K562 (cell line): ENCODE results near the gene GNG7. TPM values are rescaled to one million over a fixed set of nuclear protein-coding genes. Genes with fewer than 3 reads are reported as not detected.
A peak's percentile ranks its signal among the peaks of the same experiment; 100 is the strongest.

Experiments
- ATF1 ChIP-seq, 2 experiments: fragments of 450-650 bp in 1 of 2; IDR thresholded peaks; 2 replicates each; pipeline ENCODE4 v1.6.1; 2016; ENCODE audit warnings: missing compliant biosample characterization in 1 of 2, missing genetic modification characterization in 1 of 2
- BCOR ChIP-seq: fragments of 450-650 bp; IDR thresholded peaks from 2 replicates; pipeline ENCODE4 v1.6.1; 2016
- C11orf30 ChIP-seq: fragments of 450-650 bp; IDR thresholded peaks from 2 replicates; pipeline ENCODE4 v1.6.1; 2016; ENCODE audit warnings: low read depth, mild to moderate bottlenecking
- CREB1 ChIP-seq, 2 experiments: sonication (generic) in 1 of 2; formaldehyde crosslinking in 1 of 2; IDR thresholded peaks; 2 replicates each; pipeline versions ENCODE4 v1.6.1 to v1.8.0; 2012 to 2022; ENCODE audit warnings: inconsistent platforms in 1 of 2, mild to moderate bottlenecking in 1 of 2, missing genetic modification reagents in 1 of 2, moderate library complexity in 1 of 2
- CXXC5 ChIP-seq: fragments of 250-450 bp; sonication (Bioruptor Pico); IDR thresholded peaks from 2 replicates; pipeline ENCODE4 v1.8.0; 2022; ENCODE audit warnings: inconsistent platforms, mild to moderate bottlenecking, moderate library complexity
- ELF1 ChIP-seq: fragments of 200-800 bp; sonication (Bioruptor generic); IDR thresholded peaks from 2 replicates; pipeline ENCODE4 v1.6.1; 2016; ENCODE audit warnings: missing genetic modification characterization, missing compliant biosample characterization
- ETV1 ChIP-seq: fragments of 450-650 bp; conservative IDR thresholded peaks from 2 replicates; pipeline ENCODE4 v1.6.1; 2016; ENCODE audit warnings: missing genetic modification characterization, control low read depth, low read depth, missing compliant biosample characterization
- ETV5 ChIP-seq: sonication (generic); formaldehyde crosslinking; IDR thresholded peaks from 2 replicates; pipeline ENCODE4 v1.4.0; 2020; ENCODE audit warnings: low read depth, mild to moderate bottlenecking, missing genetic modification reagents
- MYC ChIP-seq, 2 experiments: fragments of 250-450 bp in 1 of 2; sonication (Bioruptor Pico) in 1 of 2; IDR thresholded peaks; 2 replicates each; pipeline versions ENCODE4 v1.5.1 to v1.6.1; 2012 to 2021; ENCODE audit warnings: low read depth in 2 of 2, borderline replicate concordance in 1 of 2, improper control_type of control experiment in 1 of 2, low read length in 1 of 2, mild to moderate bottlenecking in 1 of 2, moderate library complexity in 1 of 2
- NFE2 ChIP-seq: IDR thresholded peaks from 2 replicates; pipeline ENCODE4 v1.6.1; 2014; ENCODE audit warnings: antibody characterized with exemption, low read depth
- POLR2G ChIP-seq: fragments of 200-400 bp; formaldehyde crosslinking; IDR thresholded peaks from 2 replicates; pipeline ENCODE4 v1.6.1; 2017; ENCODE audit warnings: low read depth, mild to moderate bottlenecking, antibody characterized with exemption, low read length, moderate library complexity
- SMARCA4 ChIP-seq: fragments of 450-650 bp; IDR thresholded peaks from 2 replicates; pipeline ENCODE4 v1.6.1; 2016
- SOX6 ChIP-seq: fragments of 450-650 bp; IDR thresholded peaks from 2 replicates; pipeline ENCODE4 v1.6.1; 2014; ENCODE audit warnings: mild to moderate bottlenecking
- TCF3 ChIP-seq: sonication (generic); formaldehyde crosslinking; IDR thresholded peaks from 2 replicates; pipeline ENCODE4 v1.4.0; 2020; ENCODE audit warnings: mild to moderate bottlenecking, missing genetic modification reagents
- ZNF408 ChIP-seq: fragments of 250-450 bp; sonication (Bioruptor Pico); IDR thresholded peaks from 2 replicates; pipeline ENCODE4 v1.4.0; 2020; ENCODE audit warnings: low read depth, mild to moderate bottlenecking, moderate library complexity
- ZZZ3 ChIP-seq: fragments of 450-650 bp; IDR thresholded peaks from 2 replicates; pipeline ENCODE4 v1.6.1; 2016; ENCODE audit warnings: antibody characterized with exemption, mild to moderate bottlenecking, moderate library complexity
- polyA plus RNA-seq, 8 experiments: library from polyadenylated mRNA; depleted of rRNA in 4 of 8; stranded (reverse) in 5 of 8; unstranded in 3 of 8; fragments of >200 nt; fragmentation: Nextera tagmentation in 2 of 8; fragmentation: Illumina TruSeq in 1 of 8; extraction: Ambion mirVana in 2 of 8; extraction: Trizol in 1 of 8; gene quantifications; 2 replicates each; pipeline versions ENCODE4 v1.2.1 to v1.2.3, GENCODE V29; 2011 to 2014; ENCODE audit warnings: inconsistent platforms in 1 of 8, missing spikeins in 1 of 8
- total RNA-seq, 7 experiments: library from RNA; depleted of rRNA in 6 of 7; stranded (reverse); fragments of >200 nt in 6 of 7; fragmentation: Illumina TruSeq in 2 of 7; extraction: Trizol in 2 of 7; gene quantifications; 2 replicates each; pipeline versions ENCODE4 v1.2.1 to v1.2.3, GENCODE V29; 2011 to 2021; ENCODE audit warnings: low replicate concordance in 1 of 7
- TF ChIP-seq, protein P1 (sequence below), 2 experiments: fragments of 450-650 bp; IDR thresholded peaks; 2 replicates each; pipeline ENCODE4 v1.6.1; 2018; ENCODE audit warnings: mild to moderate bottlenecking in 2 of 2, low read depth in 1 of 2; ENCODE audit not compliant: partially characterized antibody in 2 of 2
- TF ChIP-seq, protein P2 (sequence below): fragments of 250-450 bp; sonication (Bioruptor Pico); IDR thresholded peaks from 2 replicates; pipeline ENCODE4 v1.4.0; 2020; ENCODE audit warnings: borderline replicate concordance
- TF ChIP-seq, protein P3 (sequence below): fragments of 200-800 bp; sonication (Bioruptor generic); IDR thresholded peaks from 2 replicates; pipeline ENCODE4 v1.6.1; 2017; ENCODE audit warnings: missing genetic modification characterization, missing compliant biosample characterization

Gene GNG7
- total and polyA plus RNA-seq, 9 of the 15 experiments (the other 6 are each of a cell fraction or from before 2014, with no cell fraction given): 0.01 to 0.20 (median 0.06) TPM; not detected in 1

DNA sequence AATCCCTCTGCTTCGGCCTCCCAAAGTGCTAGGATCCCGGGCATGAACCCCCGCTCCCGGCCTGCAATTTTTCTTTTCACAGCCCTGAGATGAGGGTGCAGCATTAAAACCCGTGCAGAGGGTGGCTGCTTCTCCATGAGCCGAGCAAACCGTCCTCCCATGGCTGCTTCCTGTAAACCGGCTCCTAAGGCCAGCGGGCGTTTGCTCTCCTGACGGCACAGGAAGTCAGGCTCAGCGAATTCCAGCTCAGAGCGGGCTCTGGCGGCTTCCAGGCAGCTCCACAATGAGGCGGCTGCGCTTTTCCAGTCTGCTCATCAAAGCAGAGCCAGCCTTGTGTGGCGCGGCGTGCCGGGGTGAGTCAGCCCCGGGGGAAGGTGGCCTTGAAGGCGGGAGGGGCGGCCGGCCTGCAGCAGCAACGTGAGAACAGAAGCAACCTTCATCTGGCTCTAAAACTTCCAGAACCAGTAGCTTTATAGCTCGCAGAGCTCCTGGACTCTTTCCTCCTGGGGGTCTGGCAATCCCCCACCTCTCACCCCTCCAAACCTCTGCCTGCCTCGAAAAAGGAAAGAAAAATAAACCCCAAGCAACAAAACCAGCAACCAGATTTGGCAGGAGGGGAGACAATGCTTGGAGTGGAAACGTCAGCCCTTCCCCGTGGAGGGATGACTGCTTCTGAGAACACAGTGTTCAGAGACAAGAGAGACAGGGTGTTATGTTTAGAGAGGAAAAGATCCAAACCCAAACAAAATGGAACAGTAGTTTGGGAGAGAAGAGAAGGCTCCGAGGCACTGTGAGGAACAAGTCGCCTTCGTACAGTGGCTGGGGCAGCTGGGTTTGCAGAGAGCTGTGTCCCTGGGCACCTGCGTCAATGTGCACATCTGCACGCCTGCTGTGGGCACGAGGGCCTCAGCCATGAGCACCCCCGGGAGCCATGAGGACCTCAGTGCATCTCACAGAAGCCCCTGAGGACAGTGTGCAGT lies 158.7 kb downstream of the GNG7 start (continued):
- TF ChIP-seq, protein P1, sequence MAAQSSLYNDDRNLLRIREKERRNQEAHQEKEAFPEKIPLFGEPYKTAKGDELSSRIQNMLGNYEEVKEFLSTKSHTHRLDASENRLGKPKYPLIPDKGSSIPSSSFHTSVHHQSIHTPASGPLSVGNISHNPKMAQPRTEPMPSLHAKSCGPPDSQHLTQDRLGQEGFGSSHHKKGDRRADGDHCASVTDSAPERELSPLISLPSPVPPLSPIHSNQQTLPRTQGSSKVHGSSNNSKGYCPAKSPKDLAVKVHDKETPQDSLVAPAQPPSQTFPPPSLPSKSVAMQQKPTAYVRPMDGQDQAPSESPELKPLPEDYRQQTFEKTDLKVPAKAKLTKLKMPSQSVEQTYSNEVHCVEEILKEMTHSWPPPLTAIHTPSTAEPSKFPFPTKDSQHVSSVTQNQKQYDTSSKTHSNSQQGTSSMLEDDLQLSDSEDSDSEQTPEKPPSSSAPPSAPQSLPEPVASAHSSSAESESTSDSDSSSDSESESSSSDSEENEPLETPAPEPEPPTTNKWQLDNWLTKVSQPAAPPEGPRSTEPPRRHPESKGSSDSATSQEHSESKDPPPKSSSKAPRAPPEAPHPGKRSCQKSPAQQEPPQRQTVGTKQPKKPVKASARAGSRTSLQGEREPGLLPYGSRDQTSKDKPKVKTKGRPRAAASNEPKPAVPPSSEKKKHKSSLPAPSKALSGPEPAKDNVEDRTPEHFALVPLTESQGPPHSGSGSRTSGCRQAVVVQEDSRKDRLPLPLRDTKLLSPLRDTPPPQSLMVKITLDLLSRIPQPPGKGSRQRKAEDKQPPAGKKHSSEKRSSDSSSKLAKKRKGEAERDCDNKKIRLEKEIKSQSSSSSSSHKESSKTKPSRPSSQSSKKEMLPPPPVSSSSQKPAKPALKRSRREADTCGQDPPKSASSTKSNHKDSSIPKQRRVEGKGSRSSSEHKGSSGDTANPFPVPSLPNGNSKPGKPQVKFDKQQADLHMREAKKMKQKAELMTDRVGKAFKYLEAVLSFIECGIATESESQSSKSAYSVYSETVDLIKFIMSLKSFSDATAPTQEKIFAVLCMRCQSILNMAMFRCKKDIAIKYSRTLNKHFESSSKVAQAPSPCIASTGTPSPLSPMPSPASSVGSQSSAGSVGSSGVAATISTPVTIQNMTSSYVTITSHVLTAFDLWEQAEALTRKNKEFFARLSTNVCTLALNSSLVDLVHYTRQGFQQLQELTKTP (IDR thresholded peaks at IDR 0.05; ENCODE audit: low read depth in 1 of 2, partially characterized antibody in 2 of 2): peak in 1 of 2 experiments; percentile 66
- TF ChIP-seq ZNF408 (CRISPR knock-in tag) (no peak), ETV5 (CRISPR knock-in tag) (peak; percentile 77), BCOR (peak; percentile 60; the same call in 1 of the 2 replicates), SMARCA4 (peak; percentile 65; the same call in 1 of the 2 replicates), NFE2 (peak; percentile 51; the same call in 1 of the 2 replicates), CXXC5 (CRISPR knock-in tag) (peak; percentile 53; the same call in 1 of the 2 replicates), C11orf30 (peak; percentile 61; the same call in 1 of the 2 replicates), TCF3 (CRISPR knock-in tag) (peak; percentile 54), ETV1 (peak; percentile 61; the same call in 1 of the 2 replicates), ELF1 (tag) (peak; percentile 60; the same call in 1 of the 2 replicates), ATF1 (CRISPR knock-in tag; IDR thresholded peaks at IDR 0.05) (no peak), ATF1 (tag; IDR thresholded peaks at IDR 0.05) (peak; percentile 25; the same call in 1 of the 2 replicates), CREB1 (IDR thresholded peaks at IDR 0.05) (no peak), CREB1 (CRISPR knock-in tag; IDR thresholded peaks at IDR 0.05) (peak; percentile 49; the same call in 1 of the 2 replicates), MYC (IDR thresholded peaks at IDR 0.05; ENCODE audit: low read depth, low read length) (peak; percentile 76), MYC (CRISPR knock-in tag; IDR thresholded peaks at IDR 0.05; ENCODE audit: borderline replicate concordance, low read depth) (no peak), SOX6 (peak; percentile 59; the same call in 1 of the 2 replicates), POLR2G (peak; percentile 55), ZZZ3 (no peak)
- TF ChIP-seq, protein P2, sequence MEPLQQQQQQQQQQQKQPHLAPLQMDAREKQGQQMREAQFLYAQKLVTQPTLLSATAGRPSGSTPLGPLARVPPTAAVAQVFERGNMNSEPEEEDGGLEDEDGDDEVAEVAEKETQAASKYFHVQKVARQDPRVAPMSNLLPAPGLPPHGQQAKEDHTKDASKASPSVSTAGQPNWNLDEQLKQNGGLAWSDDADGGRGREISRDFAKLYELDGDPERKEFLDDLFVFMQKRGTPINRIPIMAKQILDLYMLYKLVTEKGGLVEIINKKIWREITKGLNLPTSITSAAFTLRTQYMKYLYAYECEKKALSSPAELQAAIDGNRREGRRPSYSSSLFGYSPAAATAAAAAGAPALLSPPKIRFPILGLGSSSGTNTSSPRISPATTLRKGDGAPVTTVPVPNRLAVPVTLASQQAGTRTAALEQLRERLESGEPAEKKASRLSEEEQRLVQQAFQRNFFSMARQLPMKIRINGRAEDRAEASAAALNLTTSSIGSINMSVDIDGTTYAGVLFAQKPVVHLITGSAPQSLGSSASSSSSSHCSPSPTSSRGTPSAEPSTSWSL (CRISPR knock-in tag): no peak
- TF ChIP-seq, protein P3, sequence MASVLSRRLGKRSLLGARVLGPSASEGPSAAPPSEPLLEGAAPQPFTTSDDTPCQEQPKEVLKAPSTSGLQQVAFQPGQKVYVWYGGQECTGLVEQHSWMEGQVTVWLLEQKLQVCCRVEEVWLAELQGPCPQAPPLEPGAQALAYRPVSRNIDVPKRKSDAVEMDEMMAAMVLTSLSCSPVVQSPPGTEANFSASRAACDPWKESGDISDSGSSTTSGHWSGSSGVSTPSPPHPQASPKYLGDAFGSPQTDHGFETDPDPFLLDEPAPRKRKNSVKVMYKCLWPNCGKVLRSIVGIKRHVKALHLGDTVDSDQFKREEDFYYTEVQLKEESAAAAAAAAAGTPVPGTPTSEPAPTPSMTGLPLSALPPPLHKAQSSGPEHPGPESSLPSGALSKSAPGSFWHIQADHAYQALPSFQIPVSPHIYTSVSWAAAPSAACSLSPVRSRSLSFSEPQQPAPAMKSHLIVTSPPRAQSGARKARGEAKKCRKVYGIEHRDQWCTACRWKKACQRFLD: peak; percentile 69; the same call in 1 of the 2 replicates
